Heart left ventricle (tissue), 16 donors: ENCODE results near the gene CCSER1. TPM values are rescaled to one million over a fixed set of nuclear protein-coding genes. Genes with fewer than 3 reads are reported as not detected.
A peak's percentile ranks its signal among the peaks of the same experiment; 100 is the strongest.

Experiments used
- ATAC-seq, 4 donors: fragments of 200-7000 bp; cut with Tn5 transposase; one replicate each; pipeline ENCODE4 v1.9.1; 2020 to 2022; ENCODE audit warnings: moderate library complexity in 4 of 4, mild to moderate bottlenecking in 3 of 4, moderate number of reproducible peaks in 1 of 4
- DNase-seq, 5 donors: peaks; one replicate each; pipeline ENCODE4 v3.0.0-alpha.2; 2020
- H3K27ac ChIP-seq, 12 donors: fragments of 200-600 bp; sonication (generic) in 4 of 12; one replicate each; pipeline versions ENCODE4 v1.5.0 to v1.8.0; 2016 to 2022; ENCODE audit warnings: mild to moderate bottlenecking in 2 of 12
- H3K27me3 ChIP-seq, 9 donors: fragments of 200-600 bp; sonication (generic) in 2 of 9; one replicate each; pipeline versions ENCODE4 v1.5.1 to v1.8.0; 2016 to 2022; ENCODE audit warnings: mild to moderate bottlenecking in 3 of 9
- H3K36me3 ChIP-seq, 9 donors: fragments of 200-600 bp; sonication (generic) in 2 of 9; one replicate each; pipeline versions ENCODE4 v1.5.0 to v1.8.0; 2018 to 2022; ENCODE audit warnings: mild to moderate bottlenecking in 2 of 9
- H3K4me1 ChIP-seq, 12 donors: fragments of 200-600 bp; sonication (generic) in 4 of 12; one replicate each; pipeline versions ENCODE4 v1.5.0 to v1.8.0; 2016 to 2022; ENCODE audit warnings: mild to moderate bottlenecking in 3 of 12
- H3K4me3 ChIP-seq, 12 donors: fragments of 200-600 bp; sonication (generic) in 4 of 12; one replicate each; pipeline versions ENCODE4 v1.5.0 to v1.8.0; 2017 to 2022; ENCODE audit warnings: mild to moderate bottlenecking in 9 of 12, moderate library complexity in 4 of 12
- H3K9me3 ChIP-seq, 12 donors: fragments of 200-600 bp; sonication (generic) in 4 of 12; one replicate each; pipeline versions ENCODE4 v1.5.0 to v1.8.0; 2016 to 2022; ENCODE audit warnings: mild to moderate bottlenecking in 1 of 12
- CTCF ChIP-seq, 12 donors: fragments of 200-600 bp; sonication (generic) in 4 of 12; IDR thresholded peaks; one replicate each; pipeline versions ENCODE4 v1.5.0 to v1.8.0; 2018 to 2022; ENCODE audit warnings: antibody characterized with exemption in 12 of 12, mild to moderate bottlenecking in 5 of 12
- POLR2A ChIP-seq, 2 donors: fragments of 450-650 bp; IDR thresholded peaks; one replicate each; pipeline ENCODE4 v1.6.1; 2017; ENCODE audit warnings: antibody characterized with exemption in 2 of 2, mild to moderate bottlenecking in 2 of 2, moderate library complexity in 2 of 2
- WGBS, 4 donors: extraction: QIAGEN DNeasy Blood & Tissue Kit in 2 of 4; methylation state at CpG; one replicate each; pipeline versions ENCODE4 v1.1.5 to v1.1.7; 2013 to 2018; 5-methylcytosine and 5-hydroxymethylcytosine counted together
- intact Hi-C, 10 donors: fragments of 100-400 bp; cut with DNase I; formaldehyde crosslinking; loops; one replicate each; pipeline versions ENCODE4 v1.11.1 to v1.14.2; 2022
- polyA plus RNA-seq, 2 donors: library from polyadenylated mRNA; stranded (reverse); fragments of 200-250 nt; gene quantifications; one replicate each; pipeline ENCODE4 v1.2.3, GENCODE V29; 2013
- total RNA-seq, 9 donors: library from RNA; depleted of rRNA in 2 of 9; stranded (reverse); fragments of >200 nt in 2 of 9; fragmentation: NEBNext Ultra II Directional in 3 of 9; extraction: Animal tissue kit (Norgen Biotek cat#: 25700) in 3 of 9; gene quantifications; one replicate each; pipeline versions ENCODE4 v1.1.0 to v1.2.4, GENCODE V29; 2016 to 2023
- donor health status: ischemic (EF 13 %, LVEDD 7.1; RV severe dilation, severe dysfunction).
- donor health status: healthy with polysubstance abuse.
- donor health status: DM: no; HTN: yes; CAD: no.
- donor health status: DM: no; HTN: no; CAD: no.
- donor health status: ischemic (EF 25% LVEDD 6.9; RV normal size, moderate dysfunction).
- donor health status: ischemic (EF 25% LVEDD 5.7; RV mildly dilated, moderate dysfunction).
- donor health status: healthy.
- donor health status: DM: yes; HTN: yes; CAD: no.
- donor health status: ischemic (EF 35%, LVEDD 5.7; RV mildly dilated, moderate dysfunction).
- donor health status: nonischemic (EF 11% LVEDD 7.7; RV severe dilation, severe dysfunction).
- donor health status: DM: yes; HTN: yes; CAD: no.
- donor health status: PGD.
- donor health status: ischemic (EF 29% LVEDD 5.4; RV normal size, mild dysfunction).
- donor health status: nonischemic (EF 23%, LVEDD 6.1; RV moderate dilation, normal function).

CCSER1 gene
- total and polyA plus RNA-seq, 11 donors, result 2.5 to 15.8 (median 12.2) TPM

- WGBS, 4 donors, result 26 to 41% (median 27%) methylated on average over 8 of the region's 8 CpGs
- Histone ChIP-seq H3K4me3 (peak overlapping the region in 8 of 12 donors; percentile 26 to 46 (median 34)), H3K4me1 (peaks cover 0 to 3% (median 0%) of the 10 kb centered on the region in 12 donors), H3K27ac (peak overlapping the region in 9 of 12 donors; percentile 1 to 68 (median 49)), H3K9me3 (no peaks in the 10 kb centered on the region), H3K27me3 (no peaks in the 10 kb centered on the region), H3K36me3 (no peaks in the 10 kb centered on the region)
- peak; percentile 97 to 99 (median 98) for ATAC-seq
- DNase-seq, result peak in 4 of 5 donors; percentile 51 to 78 (median 70)
- intact Hi-C loops, result loop anchor here in 1 of 10 donors (5.0 kb wide), 1 partner anchor 108 kb away; the partner anchor contains the start of gene CCSER1
- TF ChIP-seq POLR2A (IDR thresholded peaks at IDR 0.05) (no peak), CTCF (IDR thresholded peaks at IDR 0.05) (no peak)
These were observed 107.8 kb downstream of the CCSER1 start for GRCh38 chr4:90234916-90235547.

DNA sequence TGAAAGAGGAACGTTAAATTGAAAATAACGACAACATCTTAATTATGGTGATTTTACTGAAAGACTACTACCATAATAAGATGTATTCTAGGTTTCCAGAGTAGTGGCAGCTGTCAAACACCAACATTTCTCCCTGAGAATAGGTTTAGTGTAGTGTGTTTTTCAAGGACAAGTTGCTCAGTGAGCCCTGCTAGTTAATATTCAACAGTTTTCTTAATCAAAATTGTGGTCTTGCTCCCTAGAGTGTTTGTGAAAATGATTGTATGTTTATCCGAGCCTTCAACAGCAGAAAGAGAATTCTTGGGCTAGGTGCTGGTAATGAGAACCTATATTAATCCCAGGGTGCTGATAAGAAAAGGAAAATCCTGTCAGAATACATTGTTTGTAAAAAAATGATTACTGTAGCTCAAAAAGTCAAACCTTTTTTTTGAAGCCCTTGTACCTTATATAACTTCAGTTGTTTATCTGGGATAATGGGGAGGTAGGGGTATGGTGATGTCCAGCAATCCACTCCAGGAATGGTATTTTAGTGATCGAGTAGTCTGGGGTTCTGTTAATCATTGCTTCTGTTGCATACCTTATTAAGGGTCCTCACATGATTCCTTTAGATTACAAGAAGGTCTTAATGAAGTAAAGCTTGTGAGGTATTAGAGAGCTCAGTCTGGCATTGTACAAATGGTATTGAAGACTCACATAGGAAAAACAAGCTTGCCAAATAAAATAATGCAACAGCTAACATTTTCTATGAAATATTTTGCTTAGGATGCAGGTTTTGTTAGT, 110.7 kb downstream of the CCSER1 start:
- Histone ChIP-seq H3K4me1 (peaks cover 0 to 3% (median 0%) of the 10 kb centered on the region in 12 donors), H3K4me3 (no peak overlapping the region), H3K36me3 (no peaks in the 10 kb centered on the region), H3K27ac (no peak overlapping the region), H3K9me3 (no peaks in the 10 kb centered on the region), H3K27me3 (no peaks in the 10 kb centered on the region)
- no peak for ATAC-seq
- TF ChIP-seq POLR2A (IDR thresholded peaks at IDR 0.05), result no peak
- TF ChIP-seq CTCF (IDR thresholded peaks at IDR 0.05), result no peak
- 70 to 75% (median 72%) methylated on average over 4 of the region's 4 CpGs for WGBS, 4 donors
- DNase-seq, result no peak
- intact Hi-C loops, result loop anchor here in 1 of 10 donors (5.0 kb wide), 1 partner anchor 111 kb away; the partner anchor contains the start of gene CCSER1

DNA sequence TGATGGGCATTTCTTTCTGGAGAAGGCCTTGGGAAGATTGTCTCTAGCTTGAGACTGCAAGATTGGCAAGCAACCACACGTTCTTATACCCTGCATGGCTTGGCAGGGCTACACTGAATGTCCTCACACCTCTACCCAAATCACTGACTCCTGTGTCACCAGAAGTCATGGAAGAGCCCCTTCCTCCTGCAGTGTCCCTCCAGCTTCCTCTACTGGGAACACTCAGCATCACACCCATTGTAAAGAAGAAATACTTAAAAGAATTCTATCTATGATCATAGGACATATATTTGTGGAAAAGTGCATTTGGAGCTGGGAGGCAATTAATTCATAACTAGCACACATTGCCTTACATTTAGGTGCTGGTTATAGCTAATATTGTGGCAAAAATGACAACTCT, 113.1 kb downstream of the CCSER1 start:
- DNase-seq (no peak), ATAC-seq (no peak)
- Histone ChIP-seq H3K36me3 (no peaks in the 10 kb centered on the region), H3K4me3 (no peak overlapping the region), H3K27ac (no peak overlapping the region), H3K27me3 (no peaks in the 10 kb centered on the region), H3K4me1 (peaks cover 0 to 6% (median under 1%) of the 10 kb centered on the region in 12 donors), H3K9me3 (no peaks in the 10 kb centered on the region)
- intact Hi-C loops, result no loop called here
- TF ChIP-seq CTCF (IDR thresholded peaks at IDR 0.05) (no peak), POLR2A (IDR thresholded peaks at IDR 0.05) (no peak)
- 35 to 49% (median 38%) methylated on average over 1 of the region's 1 CpG; no CpG with 5 or more reads in 1 of the 4 donors for WGBS, 4 donors

DNA sequence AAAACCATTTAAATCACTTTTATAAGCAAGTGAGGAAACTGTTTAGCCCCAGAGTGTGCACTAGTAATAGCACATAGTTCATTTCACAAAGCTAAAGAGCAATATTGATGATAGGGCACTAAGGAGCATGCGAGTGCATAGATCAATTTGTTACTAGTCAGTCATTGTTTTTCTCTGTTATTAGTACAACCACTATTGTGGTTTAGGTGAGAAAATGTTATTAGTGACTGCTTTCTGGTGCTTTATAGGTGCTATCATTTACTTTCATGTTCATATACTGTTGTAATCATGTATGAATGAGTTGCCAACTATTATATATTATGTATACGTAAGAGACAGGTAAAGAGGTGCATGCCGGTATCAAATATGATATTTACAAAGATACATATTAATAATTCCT, 113.8 kb downstream of the CCSER1 start:
- intact Hi-C loops, result no loop called here
- no peak for TF ChIP-seq CTCF (IDR thresholded peaks at IDR 0.05)
- TF ChIP-seq POLR2A (IDR thresholded peaks at IDR 0.05), result no peak
- H3K4me1 ChIP-seq, result peaks cover 0 to 10% (median 3%) of the 10 kb centered on the region in 12 donors
- no peak for ATAC-seq
- no peaks in the 10 kb centered on the region for H3K27me3 ChIP-seq
- no peak for DNase-seq
- no peaks in the 10 kb centered on the region for H3K36me3 ChIP-seq
- no peak overlapping the region for H3K27ac ChIP-seq
- H3K4me3 ChIP-seq, result no peak overlapping the region
- H3K9me3 ChIP-seq, result no peaks in the 10 kb centered on the region
- 92 to 95% (median 94%) methylated on average over 3 of the region's 3 CpGs for WGBS, 4 donors
